ENCODE results near the gene ALG5. TPM values are rescaled to one million over a fixed set of nuclear protein-coding genes. Genes with fewer than 3 reads are reported as not detected.

Gene ALG5
- total and polyA plus RNA-seq, 2 of the 4 experiments (the other 2 are of a cell fraction): 19.4 to 21.9 TPM

GRCh38 chr13:37011002-37011401, 11.9 kb upstream of the ALG5 start:
- no peak overlapping the region for H2AFZ ChIP-seq (replicated peaks; ENCODE audit: low read length, poor library complexity)
- ChIA-PET POLR2A (ENCODE audit: unreplicated experiment) (no interaction called here), CTCF (no interaction called here)
- peaks cover 4% of the 10 kb centered on the region for H3K4me1 ChIP-seq (ENCODE audit: control insufficient read depth, insufficient read depth, low read length)
- intact Hi-C loops (cut with micrococcal nuclease): loop anchor here (5.0 kb wide), 1 partner anchor 36 kb away; no protein-coding TSS in a partner anchor
- no peak overlapping the region for H3K18ac ChIP-seq (ENCODE audit: low read depth, low read length)
- no peak overlapping the region for H2AK5ac ChIP-seq (ENCODE audit: low read depth, low read length)
- dilution Hi-C loops (cut with HindIII; ENCODE audit: low sequenced_read_pairs, unreplicated experiment): no loop called here
- H3K36me3 ChIP-seq (ENCODE audit: control insufficient read depth, insufficient read depth, low read length): peaks cover 25% of the 10 kb centered on the region
- H3K14ac ChIP-seq (replicated peaks; ENCODE audit: low read depth, low read length): no peak overlapping the region
- H3K9me1 ChIP-seq (ENCODE audit: insufficient read depth, low read length): no peaks in the 10 kb centered on the region
- H3K56ac ChIP-seq (ENCODE audit: extremely low read depth, insufficient read depth, low read length): no peak overlapping the region
- no peak for TF ChIP-seq CTCF (conservative IDR thresholded peaks at IDR 0.05; ENCODE audit: low read depth, low read length)
- TF ChIP-seq ELK1 (IDR thresholded peaks at IDR 0.05; ENCODE audit: borderline replicate concordance, low read depth, low read length): no peak
- TF ChIP-seq, protein P1, sequence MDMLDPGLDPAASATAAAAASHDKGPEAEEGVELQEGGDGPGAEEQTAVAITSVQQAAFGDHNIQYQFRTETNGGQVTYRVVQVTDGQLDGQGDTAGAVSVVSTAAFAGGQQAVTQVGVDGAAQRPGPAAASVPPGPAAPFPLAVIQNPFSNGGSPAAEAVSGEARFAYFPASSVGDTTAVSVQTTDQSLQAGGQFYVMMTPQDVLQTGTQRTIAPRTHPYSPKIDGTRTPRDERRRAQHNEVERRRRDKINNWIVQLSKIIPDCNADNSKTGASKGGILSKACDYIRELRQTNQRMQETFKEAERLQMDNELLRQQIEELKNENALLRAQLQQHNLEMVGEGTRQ (IDR thresholded peaks at IDR 0.05; ENCODE audit: low read depth, low read length): no peak
- no peak for TF ChIP-seq MAZ (IDR thresholded peaks at IDR 0.05; ENCODE audit: borderline replicate concordance, low read depth, low read length)
- TF ChIP-seq CHD1 (IDR thresholded peaks at IDR 0.05; ENCODE audit: low read depth, low read length): no peak
- TF ChIP-seq SMC3 (IDR thresholded peaks at IDR 0.05; ENCODE audit: low read depth, low read length): no peak
- no peak for TF ChIP-seq POLR2A (IDR thresholded peaks at IDR 0.05; ENCODE audit: low read depth, low read length)
- no peak for TF ChIP-seq NFE2L2 (IDR thresholded peaks at IDR 0.05; ENCODE audit: low read depth, low read length)
- TF ChIP-seq MAFK (IDR thresholded peaks at IDR 0.05; ENCODE audit: low read depth, low read length): no peak
- TF ChIP-seq RFX5 (IDR thresholded peaks at IDR 0.05; ENCODE audit: low read depth, low read length): no peak
- no peak for TF ChIP-seq CEBPB (IDR thresholded peaks at IDR 0.05; ENCODE audit: low read depth, low read length)
- no peak for TF ChIP-seq RCOR1 (IDR thresholded peaks at IDR 0.05; ENCODE audit: insufficient replicate concordance, low read length)
- no peak for TF ChIP-seq RAD21 (IDR thresholded peaks at IDR 0.05; ENCODE audit: low read length)
- H3K27me3 ChIP-seq (ENCODE audit: control insufficient read depth, insufficient read depth, low read length): no peaks in the 10 kb centered on the region
- H3K9me3 ChIP-seq (ENCODE audit: control insufficient read depth, insufficient read depth, low read length): no peaks in the 10 kb centered on the region
- no peak overlapping the region for H2BK20ac ChIP-seq (ENCODE audit: low read depth, low read length)
- peak; percentile 59 for DNase-seq
- in situ Hi-C loops (cut with MboI; ENCODE audit: low sequenced_read_pairs): no loop called here
- no peak overlapping the region for H3K4ac ChIP-seq (ENCODE audit: low read depth, low read length)
- no peak overlapping the region for H4K5ac ChIP-seq (ENCODE audit: low read depth, low read length)
- no CpG with 5 or more reads among the region's 1 CpG for WGBS, 2 experiments (ENCODE audit: extremely low coverage in 2 of 2, insufficient read length in 1 of 2)
- no peak overlapping the region for H3K4me3 ChIP-seq (ENCODE audit: insufficient read depth, low read depth, low read length)
- H2BK5ac ChIP-seq (ENCODE audit: low read depth, low read length, poor library complexity, severe bottlenecking): no peak overlapping the region
- H3K9ac ChIP-seq (ENCODE audit: low read depth, low read length): no peak overlapping the region
- no peak overlapping the region for H4K91ac ChIP-seq (ENCODE audit: insufficient read depth, low read depth, low read length)
- no TSS peak for BruUV-seq (replicated peaks)
- no peak overlapping the region for H2BK15ac ChIP-seq (ENCODE audit: low read depth, low read length)
- no peak overlapping the region for H3K23ac ChIP-seq (ENCODE audit: low read depth, low read length)
- H3K27ac ChIP-seq (ENCODE audit: insufficient read depth, low read length): no peak overlapping the region
- no peak overlapping the region for H3K4me2 ChIP-seq (ENCODE audit: low read depth, low read length)
- H2BK120ac ChIP-seq (ENCODE audit: low read depth, low read length): no peak overlapping the region
- peaks cover 7 to 10% of the 10 kb centered on the region in 2 experiments; a peak in 1 of 4 replicates for H3K79me1 ChIP-seq (ENCODE audit: low read depth in 1 of 2, low read length in 2 of 2)
- H4K20me1 ChIP-seq (ENCODE audit: insufficient read depth, low read length): no peaks in the 10 kb centered on the region
- no peak overlapping the region for H2AK9ac ChIP-seq (replicated peaks; ENCODE audit: low read depth, low read length, poor library complexity)
- H4K8ac ChIP-seq (ENCODE audit: low read depth in 2 of 2, low read length in 2 of 2): no peak overlapping the region
- ATAC-seq (ENCODE audit: low read depth): peak; percentile 38; the same call in 1 of the 2 replicates

Data from IMR-90 (cell line).